B cell (primary cell): ENCODE results near the gene U2AF1.
"Not testable (repeated sequence)": the region's sequence is repeated elsewhere in the genome, so short reads cannot be mapped to it uniquely, and the experiment has no call there.

Source experiments
- CTCF ChIP-seq: fragments of 200-600 bp; IDR thresholded peaks from one replicate; pipeline ENCODE4 v1.8.0; 2022; ENCODE audit warnings: antibody characterized with exemption, mild to moderate bottlenecking
- EZH2 ChIP-seq: IDR thresholded peaks from 2 replicates; pipeline ENCODE4 v1.6.1; 2012; ENCODE audit warnings: borderline replicate concordance, low read depth, mild to moderate bottlenecking, moderate library complexity, low read length; ENCODE audit not compliant: insufficient read depth, poor library complexity, severe bottlenecking

- not testable (repeated sequence) for TF ChIP-seq CTCF, EZH2
Observed at GRCh38 chr21:43072742-43073141, 34.6 kb downstream of the U2AF1 start.
